Fibroblast of villous mesenchyme (primary cell): Measurements from ENCODE around the gene GALK2. TPM values are rescaled to one million over a fixed set of nuclear protein-coding genes. Genes with fewer than 3 reads are reported as not detected.

ENCODE experiments used
- DNase-seq: peaks from one replicate; pipeline ENCODE4 v3.0.0-alpha.2; 2010; ENCODE audit warnings: low read depth
- H3K4me3 ChIP-seq: 2 replicates; pipeline ENCODE4 v1.5.1; 2011; ENCODE audit warnings: low read depth, mild to moderate bottlenecking, low read length
- CTCF ChIP-seq: IDR thresholded peaks from 2 replicates; pipeline ENCODE4 v1.5.1; 2012; ENCODE audit warnings: low read depth, mild to moderate bottlenecking, low read length; ENCODE audit not compliant: insufficient read depth
- total RNA-seq: library from RNA; depleted of rRNA; stranded (reverse); fragments of >200 nt; gene quantifications from 2 replicates; pipeline ENCODE4 v1.2.3, GENCODE V29; 2012

GALK2 gene
- total RNA-seq, 1 donor, result 58.7 TPM

GRCh38 chr15:49215768-49216739 lies 46.0 kb downstream of the GALK2 start:
- no peak for TF ChIP-seq CTCF
- DNase-seq, result no peak
- H3K4me3 ChIP-seq, result no peak overlapping the region

GRCh38 chr15:49223536-49224274 lies 53.7 kb downstream of the GALK2 start:
- DNase-seq, result peak; percentile 78

GRCh38 chr15:49225572-49226281 lies 55.7 kb downstream of the GALK2 start:
- DNase-seq, result peak; percentile 78
- TF ChIP-seq CTCF, result peak; percentile 52
- H3K4me3 ChIP-seq, result no peak overlapping the region

More at GRCh38 chr15:49223536-49224274, 53.7 kb downstream of the GALK2 start:
- H3K4me3 ChIP-seq, result no peak overlapping the region
- TF ChIP-seq CTCF, result no peak

GRCh38 chr15:49227602-49228001 lies 57.6 kb downstream of the GALK2 start:
- no peak for DNase-seq
- H3K4me3 ChIP-seq, result no peak overlapping the region
- no peak for TF ChIP-seq CTCF

- no peak for TF ChIP-seq CTCF
- no peak for DNase-seq
Measured at GRCh38 chr15:49229922-49230321, 59.9 kb downstream of the GALK2 start.

GRCh38 chr15:49232236-49232806 lies 62.3 kb downstream of the GALK2 start:
- no peak for TF ChIP-seq CTCF
- no peak for DNase-seq
- no peak overlapping the region for H3K4me3 ChIP-seq

More at GRCh38 chr15:49229922-49230321, 59.9 kb downstream of the GALK2 start:
- H3K4me3 ChIP-seq, result no peak overlapping the region
